Measurements from ENCODE around the gene ZNF462. TPM values are rescaled to one million over a fixed set of nuclear protein-coding genes. Genes with fewer than 3 reads are reported as not detected.

The ZNF462 gene
- total RNA-seq, 4 donors from 2014 or later, result 24.5 to 38.6 (median 34.6) TPM

GRCh38 chr9:106963684-106964083, 100.7 kb downstream of the ZNF462 start:
- Histone ChIP-seq H3K9me3 (no peaks in the 10 kb centered on the region), H3K36me3 (no peaks in the 10 kb centered on the region), H3K4me3 (no peak overlapping the region), H3K27ac (replicated peaks in 1 of 4) (peak overlapping the region in 1 of 4 donors; percentile 3), H3K4me1 (peaks cover 7 to 34% (median 20%) of the 10 kb centered on the region in 4 donors), H3K27me3 (no peaks in the 10 kb centered on the region)
- no peak for DNase-seq (ENCODE audit: extremely low spot score)
- 85% methylated on average over 3 of the region's 3 CpGs for WGBS
- intact Hi-C loops (cut with DNase I), result no loop called here
- TF ChIP-seq EP300 (IDR thresholded peaks at IDR 0.05), result no peak

- no peaks in the 10 kb centered on the region for H3K9me3 ChIP-seq
- H3K27ac ChIP-seq (replicated peaks in 1 of 4), result no peak overlapping the region
- 90% methylated on average over 2 of the region's 2 CpGs for WGBS
- H3K4me3 ChIP-seq, result no peak overlapping the region
- no peaks in the 10 kb centered on the region for H3K27me3 ChIP-seq
- H3K36me3 ChIP-seq, result no peaks in the 10 kb centered on the region
- TF ChIP-seq CTCF (IDR thresholded peaks at IDR 0.05), result no peak
- TF ChIP-seq POLR2AphosphoS5 (IDR thresholded peaks at IDR 0.05), result no peak
- no peak for TF ChIP-seq EP300 (IDR thresholded peaks at IDR 0.05)
- TF ChIP-seq POLR2A (IDR thresholded peaks at IDR 0.05; ENCODE audit: low read depth), result no peak
- no peak for DNase-seq (ENCODE audit: extremely low spot score)
- peaks cover under 1 to 31% (median 15%) of the 10 kb centered on the region in 4 donors for H3K4me1 ChIP-seq
- intact Hi-C loops (cut with DNase I), result no loop called here
Observed at GRCh38 chr9:106964329-106964728, 101.4 kb downstream of the ZNF462 start.

- H3K9me3 ChIP-seq, result no peaks in the 10 kb centered on the region
- intact Hi-C loops (cut with DNase I), result no loop called here
- no peaks in the 10 kb centered on the region for H3K36me3 ChIP-seq
- no peaks in the 10 kb centered on the region for H3K27me3 ChIP-seq
- peaks cover 4 to 31% (median 15%) of the 10 kb centered on the region in 4 donors for H3K4me1 ChIP-seq
- no peak overlapping the region for H3K27ac ChIP-seq (replicated peaks in 1 of 4)
- no peak for DNase-seq (ENCODE audit: extremely low spot score)
- 94% methylated on average over 4 of the region's 4 CpGs for WGBS
- H3K4me3 ChIP-seq, result no peak overlapping the region
- TF ChIP-seq EP300 (IDR thresholded peaks at IDR 0.05), result no peak
- TF ChIP-seq CTCF (IDR thresholded peaks at IDR 0.05), result no peak
- no peak for TF ChIP-seq POLR2AphosphoS5 (IDR thresholded peaks at IDR 0.05)
- TF ChIP-seq POLR2A (IDR thresholded peaks at IDR 0.05; ENCODE audit: low read depth), result no peak
Observed at GRCh38 chr9:106964822-106965525, 102.0 kb downstream of the ZNF462 start.

- TF ChIP-seq POLR2AphosphoS5 (IDR thresholded peaks at IDR 0.05) (no peak), POLR2A (IDR thresholded peaks at IDR 0.05; ENCODE audit: low read depth) (no peak), CTCF (IDR thresholded peaks at IDR 0.05) (no peak), EP300 (IDR thresholded peaks at IDR 0.05) (no peak)
Observed at GRCh38 chr9:106966481-106966880, 103.5 kb downstream of the ZNF462 start.

GRCh38 chr9:106969696-106970095, 106.7 kb downstream of the ZNF462 start:
- Histone ChIP-seq H3K4me1 (peaks cover 0 to 8% (median 2%) of the 10 kb centered on the region in 4 donors), H3K36me3 (peaks cover 19 to 30% (median 25%) of the 10 kb centered on the region in 4 donors), H3K9me3 (no peaks in the 10 kb centered on the region), H3K27ac (replicated peaks in 1 of 4) (no peak overlapping the region), H3K4me3 (no peak overlapping the region), H3K27me3 (no peaks in the 10 kb centered on the region)
- TF ChIP-seq CTCF (IDR thresholded peaks at IDR 0.05), result no peak
- no peak for TF ChIP-seq EP300 (IDR thresholded peaks at IDR 0.05)
- no peak for TF ChIP-seq POLR2A (IDR thresholded peaks at IDR 0.05; ENCODE audit: low read depth)
- no peak for TF ChIP-seq POLR2AphosphoS5 (IDR thresholded peaks at IDR 0.05)
- DNase-seq (ENCODE audit: extremely low spot score), result peak; percentile 75
- intact Hi-C loops (cut with DNase I), result no loop called here

More at GRCh38 chr9:106966481-106966880, 103.5 kb downstream of the ZNF462 start:
- peak; percentile 34 for DNase-seq (ENCODE audit: extremely low spot score)
- peaks cover 4 to 31% (median 15%) of the 10 kb centered on the region in 4 donors for H3K4me1 ChIP-seq
- H3K27me3 ChIP-seq, result no peaks in the 10 kb centered on the region
- H3K36me3 ChIP-seq, result no peaks in the 10 kb centered on the region
- 63% methylated on average over 1 of the region's 1 CpG for WGBS
- H3K4me3 ChIP-seq, result no peak overlapping the region
- no peak overlapping the region for H3K27ac ChIP-seq (replicated peaks in 1 of 4)
- intact Hi-C loops (cut with DNase I), result no loop called here
- H3K9me3 ChIP-seq, result no peaks in the 10 kb centered on the region

All from esophagus muscularis mucosa (tissue), 4 donors.